HG02759 (cell line): ENCODE data around the gene LAMA4.

Experiments
- ATAC-seq: cut with Tn5 transposase; IDR thresholded peaks from one replicate; pipeline ENCODE4 v1.9.1; 2021; ENCODE audit warnings: mild to moderate bottlenecking, moderate library complexity; ENCODE audit not compliant: unreplicated experiment

LAMA4 gene, protein sequence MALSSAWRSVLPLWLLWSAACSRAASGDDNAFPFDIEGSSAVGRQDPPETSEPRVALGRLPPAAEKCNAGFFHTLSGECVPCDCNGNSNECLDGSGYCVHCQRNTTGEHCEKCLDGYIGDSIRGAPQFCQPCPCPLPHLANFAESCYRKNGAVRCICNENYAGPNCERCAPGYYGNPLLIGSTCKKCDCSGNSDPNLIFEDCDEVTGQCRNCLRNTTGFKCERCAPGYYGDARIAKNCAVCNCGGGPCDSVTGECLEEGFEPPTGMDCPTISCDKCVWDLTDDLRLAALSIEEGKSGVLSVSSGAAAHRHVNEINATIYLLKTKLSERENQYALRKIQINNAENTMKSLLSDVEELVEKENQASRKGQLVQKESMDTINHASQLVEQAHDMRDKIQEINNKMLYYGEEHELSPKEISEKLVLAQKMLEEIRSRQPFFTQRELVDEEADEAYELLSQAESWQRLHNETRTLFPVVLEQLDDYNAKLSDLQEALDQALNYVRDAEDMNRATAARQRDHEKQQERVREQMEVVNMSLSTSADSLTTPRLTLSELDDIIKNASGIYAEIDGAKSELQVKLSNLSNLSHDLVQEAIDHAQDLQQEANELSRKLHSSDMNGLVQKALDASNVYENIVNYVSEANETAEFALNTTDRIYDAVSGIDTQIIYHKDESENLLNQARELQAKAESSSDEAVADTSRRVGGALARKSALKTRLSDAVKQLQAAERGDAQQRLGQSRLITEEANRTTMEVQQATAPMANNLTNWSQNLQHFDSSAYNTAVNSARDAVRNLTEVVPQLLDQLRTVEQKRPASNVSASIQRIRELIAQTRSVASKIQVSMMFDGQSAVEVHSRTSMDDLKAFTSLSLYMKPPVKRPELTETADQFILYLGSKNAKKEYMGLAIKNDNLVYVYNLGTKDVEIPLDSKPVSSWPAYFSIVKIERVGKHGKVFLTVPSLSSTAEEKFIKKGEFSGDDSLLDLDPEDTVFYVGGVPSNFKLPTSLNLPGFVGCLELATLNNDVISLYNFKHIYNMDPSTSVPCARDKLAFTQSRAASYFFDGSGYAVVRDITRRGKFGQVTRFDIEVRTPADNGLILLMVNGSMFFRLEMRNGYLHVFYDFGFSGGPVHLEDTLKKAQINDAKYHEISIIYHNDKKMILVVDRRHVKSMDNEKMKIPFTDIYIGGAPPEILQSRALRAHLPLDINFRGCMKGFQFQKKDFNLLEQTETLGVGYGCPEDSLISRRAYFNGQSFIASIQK (N-terminal part only)

DNA sequence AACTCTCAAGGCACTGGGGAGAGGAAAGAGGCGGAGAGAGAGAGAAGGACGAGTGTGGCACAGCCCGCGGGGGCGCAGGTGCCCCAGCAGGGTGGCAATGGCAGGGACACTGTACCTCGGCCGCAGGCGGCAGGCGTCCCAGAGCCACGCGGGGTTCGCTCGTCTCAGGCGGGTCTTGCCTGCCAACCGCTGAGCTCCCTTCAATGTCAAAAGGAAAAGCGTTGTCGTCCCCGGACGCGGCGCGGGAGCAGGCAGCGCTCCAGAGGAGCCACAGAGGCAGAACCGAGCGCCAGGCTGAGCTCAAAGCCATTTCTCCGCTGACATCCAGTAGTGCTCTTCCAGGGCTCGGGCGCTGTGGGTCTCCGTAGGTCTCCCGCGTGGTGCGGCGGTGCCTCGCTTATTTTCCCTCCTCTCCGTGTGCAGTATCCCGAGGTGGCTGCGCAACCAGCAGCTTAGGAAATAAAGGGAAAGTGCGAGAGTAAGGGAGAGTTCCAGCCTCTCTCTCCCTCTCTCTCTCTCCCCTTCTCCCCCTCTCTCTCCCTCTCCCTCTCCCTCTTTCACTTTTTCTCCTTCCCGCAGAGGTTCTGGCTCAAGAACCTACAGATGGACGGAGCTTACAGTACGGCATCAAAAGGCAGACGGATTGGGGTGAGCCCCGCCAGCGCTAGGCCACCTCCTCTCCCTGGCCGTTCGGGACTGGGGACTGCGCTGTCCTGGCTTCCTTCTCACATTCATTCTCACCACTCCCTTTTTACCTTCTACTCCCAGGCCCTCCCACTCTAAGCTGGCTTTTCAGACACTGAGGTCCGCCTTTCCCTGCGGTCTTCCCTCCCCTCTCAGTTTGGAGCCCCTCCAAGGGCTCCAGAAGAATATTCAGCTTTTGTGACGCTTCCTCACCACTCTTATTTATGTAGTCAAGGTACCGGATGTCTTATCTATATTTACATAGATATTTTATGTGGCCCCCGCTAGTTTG lies at the start of gene LAMA4:
Gene LAMA4, minus strand, starts transcription at position 727 of the 976 bp plus-strand sequence. Its CDS starts 417 bp downstream, at position 310.
- no peak for ATAC-seq

DNA sequence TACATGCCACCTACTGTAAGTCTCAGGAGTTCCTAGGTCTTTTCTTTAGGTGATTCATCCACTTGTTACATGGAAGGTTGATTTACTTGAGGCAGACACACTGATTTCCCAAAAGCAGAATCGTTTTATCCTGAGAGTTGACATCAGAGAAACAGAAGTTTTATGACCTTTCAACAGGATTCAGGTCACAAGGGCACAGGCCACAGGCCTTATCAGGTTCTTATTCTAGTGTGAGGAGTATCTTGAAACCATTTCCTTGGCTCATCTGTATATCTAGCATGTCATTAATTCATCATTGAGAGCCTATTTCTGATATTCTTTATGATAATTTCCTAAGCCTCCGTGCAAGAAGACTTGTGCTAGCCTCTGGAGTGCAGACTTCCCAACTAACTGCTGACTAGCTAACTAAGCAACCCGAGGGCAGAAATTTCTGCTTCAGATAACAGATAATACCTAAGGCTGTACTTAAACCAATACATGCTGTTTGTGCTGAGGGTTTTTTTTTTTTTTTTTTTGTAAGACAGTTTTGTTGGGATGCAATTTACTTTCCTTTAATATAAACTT lies 47.9 kb upstream of the LAMA4 start:
- ATAC-seq: no peak

DNA sequence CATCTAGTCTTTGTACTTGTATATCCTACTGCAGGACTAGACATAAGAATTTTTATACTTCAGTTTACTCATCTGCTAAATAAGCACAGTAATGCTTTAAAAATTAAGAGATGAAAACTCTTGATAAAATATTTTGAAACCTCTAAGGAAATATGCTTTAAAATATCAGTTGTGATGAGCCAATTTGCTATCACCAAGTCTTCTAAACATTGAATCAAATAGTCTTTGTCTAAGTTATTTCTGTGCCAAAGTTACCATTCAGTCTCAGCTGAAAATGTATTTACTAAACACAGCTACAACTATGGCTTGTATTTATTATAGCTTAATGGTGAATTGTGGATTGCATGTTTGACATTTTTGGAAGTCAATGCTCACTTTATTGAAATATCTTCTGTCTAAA lies 46.5 kb upstream of the LAMA4 start:
- ATAC-seq: no peak

DNA sequence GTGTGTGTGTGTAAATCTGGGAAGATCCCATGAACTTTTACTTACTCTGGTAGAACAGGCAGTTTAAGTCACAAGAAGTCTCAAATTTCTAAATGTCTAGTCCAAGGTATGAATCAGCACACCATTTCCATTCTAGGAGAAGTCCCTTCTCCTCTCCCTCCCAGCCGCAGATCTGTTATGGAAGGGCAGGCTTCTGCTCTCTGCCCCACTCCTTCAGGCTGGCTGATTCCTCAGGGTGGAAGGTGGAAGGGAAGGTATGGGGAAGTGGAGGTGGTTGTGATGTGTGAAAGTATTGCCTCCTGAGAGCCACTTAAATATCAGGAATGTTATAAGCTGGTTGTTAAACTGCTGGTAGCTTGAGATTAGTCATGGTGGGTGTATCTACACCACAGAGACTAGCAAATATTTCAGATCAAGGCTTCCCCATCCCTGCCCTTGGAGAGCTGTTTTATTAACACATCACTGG lies 44.5 kb upstream of the LAMA4 start:
- no peak for ATAC-seq

DNA sequence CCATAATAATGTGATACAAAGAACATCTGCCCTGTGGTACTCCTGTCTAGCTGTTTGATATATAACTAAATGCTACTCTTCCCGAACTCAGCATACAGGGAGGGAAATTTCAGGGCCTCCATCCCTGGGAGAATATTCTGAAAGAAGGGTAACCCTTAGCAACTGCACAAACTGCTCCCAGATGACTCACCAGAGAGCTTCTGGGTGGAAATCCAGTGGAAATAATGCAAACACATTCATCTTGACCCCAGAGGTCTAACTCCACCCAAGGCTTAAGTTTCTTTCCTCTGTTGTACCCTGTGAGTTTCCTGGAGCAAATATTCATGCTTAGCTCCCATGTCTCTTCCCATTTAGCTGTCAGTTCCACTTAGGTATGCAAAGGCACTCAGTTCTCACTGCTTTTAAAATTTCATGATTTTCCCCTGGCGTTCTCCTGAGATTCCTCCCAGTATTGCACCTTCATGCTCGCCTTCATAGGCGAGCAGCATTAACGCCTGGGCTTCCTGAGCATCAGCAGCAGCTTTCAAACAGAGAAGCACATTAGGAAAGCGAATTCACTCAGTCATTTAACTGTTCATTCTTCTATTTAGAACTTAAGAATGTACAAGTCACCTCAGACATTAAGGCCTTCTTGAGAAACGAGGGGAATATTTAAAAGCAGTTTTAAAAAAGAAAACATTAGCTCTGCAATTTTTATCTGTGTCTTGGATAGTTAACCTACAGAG lies 43.8 kb upstream of the LAMA4 start:
- no peak for ATAC-seq

DNA sequence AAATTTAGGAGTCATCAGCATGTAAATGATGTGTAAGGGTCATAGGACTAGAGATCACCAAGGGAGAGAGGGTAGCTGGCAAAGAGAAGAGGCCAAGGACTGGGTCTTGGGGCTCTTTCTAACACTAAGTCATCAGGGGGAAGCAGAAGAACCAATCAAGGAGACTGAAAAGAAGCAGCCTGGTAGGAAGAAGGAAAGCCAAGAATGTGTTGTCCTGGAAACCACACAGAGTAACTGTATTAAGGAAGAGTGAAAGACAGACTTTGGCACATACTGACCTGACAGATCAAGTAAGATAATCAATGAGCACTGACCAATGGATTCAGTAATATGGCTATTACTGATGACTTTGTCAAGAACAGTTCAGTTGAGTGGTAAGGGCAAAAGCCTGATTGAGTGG lies 42.3 kb upstream of the LAMA4 start:
- no peak for ATAC-seq

DNA sequence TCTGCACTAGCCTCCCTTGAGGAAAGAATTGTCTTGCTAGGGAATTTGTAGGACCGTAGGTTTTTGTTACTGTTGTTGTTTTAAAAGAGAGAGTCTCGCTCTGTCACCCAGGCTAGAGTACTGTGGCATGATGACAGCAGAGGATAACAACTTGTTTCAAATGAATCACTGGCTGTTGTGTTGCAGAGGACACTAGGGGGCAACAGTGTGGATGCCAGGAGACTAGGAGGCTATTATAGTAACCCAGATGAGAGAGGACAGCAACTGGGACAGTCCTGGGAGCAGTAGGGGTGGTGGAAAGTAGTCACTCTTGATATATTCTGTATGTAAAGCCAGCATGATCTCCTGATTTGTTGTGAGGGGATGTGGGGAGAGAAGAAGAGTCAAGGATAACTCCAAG lies 41.8 kb upstream of the LAMA4 start:
- peak; percentile 82 for ATAC-seq

DNA sequence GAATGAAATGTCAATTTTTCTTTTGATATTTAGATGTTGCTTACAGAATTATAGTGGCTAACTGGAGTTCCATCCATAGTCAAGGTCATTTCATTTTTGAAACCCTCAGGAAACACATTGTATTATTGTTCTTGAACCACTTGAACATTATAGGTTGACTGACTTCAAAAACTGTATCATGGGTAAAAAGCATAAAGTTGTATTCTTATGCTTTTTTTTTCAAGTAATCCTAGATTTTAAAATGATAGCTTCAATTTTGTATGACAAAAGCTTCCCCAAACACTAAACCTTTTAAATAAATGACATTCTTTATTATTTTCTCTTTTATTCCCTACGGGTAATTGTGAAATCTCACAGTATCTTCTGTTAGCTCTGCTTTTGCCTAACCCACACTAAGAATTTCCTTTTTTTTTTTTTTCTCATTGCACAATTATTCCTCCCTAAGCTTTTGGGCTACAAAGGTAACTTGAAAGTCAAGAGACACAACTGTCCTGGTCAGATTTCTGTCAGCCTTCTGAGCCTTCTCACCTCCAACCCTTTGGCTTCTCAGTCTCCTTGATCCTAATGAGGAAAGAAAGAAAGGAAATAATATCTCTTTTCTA lies 36.9 kb upstream of the LAMA4 start:
- no peak for ATAC-seq

DNA sequence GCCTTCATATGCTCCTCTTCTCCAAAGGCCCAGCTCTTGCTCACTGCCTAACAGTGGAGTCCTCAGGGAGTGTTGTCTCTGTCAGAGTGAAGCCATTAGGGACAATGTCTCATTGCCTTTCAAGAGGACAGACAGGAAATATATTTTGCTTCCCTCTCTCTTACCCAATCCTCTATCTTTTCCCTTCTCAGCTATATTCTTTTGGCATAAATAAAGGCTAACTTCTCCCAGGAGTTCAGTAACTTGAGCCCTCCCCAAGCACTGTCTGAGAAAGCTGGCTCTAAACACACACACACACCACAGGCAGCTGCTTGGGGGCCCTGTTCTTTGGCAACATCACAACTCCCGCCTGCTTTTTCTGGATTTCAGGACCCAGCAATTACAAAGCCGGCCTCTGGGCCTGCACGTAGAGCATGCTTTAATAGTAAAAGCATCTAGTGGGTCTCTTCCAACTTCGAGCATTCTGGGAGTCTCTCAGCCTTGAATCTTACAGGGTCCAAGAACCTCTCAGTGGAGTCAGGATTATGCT lies 34.7 kb upstream of the LAMA4 start:
- no peak for ATAC-seq

DNA sequence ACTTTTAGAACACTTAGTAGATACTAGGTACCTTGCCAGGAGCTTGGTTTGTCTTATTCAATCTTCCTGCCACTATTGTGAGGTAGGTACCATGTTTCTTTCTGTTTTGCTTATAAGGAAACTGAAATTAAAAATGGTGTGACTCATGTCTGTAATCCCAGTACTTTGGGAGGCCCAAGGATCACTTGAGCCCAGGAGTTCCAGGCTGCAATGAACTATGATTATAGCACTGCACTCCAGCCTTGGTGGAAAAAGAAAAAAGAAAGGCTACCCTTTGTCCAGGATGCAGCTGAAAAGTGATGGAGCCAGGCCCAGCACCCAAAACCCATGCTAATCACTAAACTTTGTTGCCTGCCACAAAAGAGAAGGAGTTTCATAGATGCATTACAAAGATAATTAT lies 34.1 kb upstream of the LAMA4 start:
- no peak for ATAC-seq

DNA sequence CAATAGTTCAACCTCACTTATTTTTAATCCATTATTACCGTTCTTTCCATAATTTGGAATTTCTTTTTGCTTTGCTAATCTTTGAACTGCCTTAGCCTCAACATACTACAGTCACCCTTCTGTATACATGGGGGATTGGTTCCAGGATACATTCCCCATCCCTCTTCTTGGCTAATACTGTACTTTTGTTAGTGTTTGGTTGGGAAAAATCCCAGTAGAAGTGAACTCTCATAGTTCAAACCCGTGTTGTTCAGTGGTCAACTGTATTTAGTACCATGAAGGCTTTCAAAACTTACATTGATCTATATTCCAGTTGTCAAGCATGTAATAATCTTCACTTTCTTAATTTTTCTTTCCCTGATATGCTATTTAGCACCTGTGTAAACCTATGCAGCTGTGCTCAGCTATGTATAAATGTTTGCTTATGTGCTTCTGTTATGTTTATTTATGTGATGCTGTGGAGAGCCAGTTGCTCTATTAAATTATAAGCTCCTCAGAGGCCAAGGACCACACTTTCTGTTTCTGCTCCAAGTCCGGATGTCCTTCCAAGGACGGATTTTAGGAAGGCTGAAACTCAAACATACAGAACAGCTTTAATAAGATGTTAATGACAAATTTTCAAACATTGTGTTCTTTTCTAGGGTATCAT lies 33.3 kb upstream of the LAMA4 start:
- ATAC-seq: no peak

DNA sequence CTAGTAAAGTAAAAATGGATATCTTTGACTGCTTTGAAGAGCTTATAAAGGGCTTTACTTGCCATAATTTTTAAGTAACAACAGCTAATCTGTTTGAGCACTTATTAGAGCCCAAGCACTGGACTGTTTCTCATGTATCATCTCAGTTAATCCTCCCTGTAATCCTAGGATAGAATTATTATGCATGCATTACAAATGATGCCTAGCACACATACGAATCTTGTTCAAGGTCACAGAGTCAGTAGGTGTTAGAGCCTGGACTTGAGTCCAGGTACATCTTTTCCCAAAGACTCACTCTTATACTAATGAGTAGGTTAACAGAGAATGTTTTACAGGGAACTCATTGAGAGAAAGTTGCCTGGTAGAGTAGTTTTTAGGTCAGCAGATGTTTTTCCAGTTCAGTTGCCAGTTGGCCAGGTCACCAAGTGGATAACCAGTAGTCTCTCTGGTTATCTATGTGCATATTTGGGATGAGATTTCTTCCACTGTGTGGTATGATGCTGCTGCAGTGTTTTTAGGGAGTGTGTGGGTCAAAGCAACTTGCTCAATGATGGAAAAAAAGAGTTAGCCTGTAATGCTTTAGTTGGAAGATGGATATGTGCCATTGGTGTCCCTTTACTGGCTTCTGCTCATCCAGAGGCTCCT lies 32.3 kb upstream of the LAMA4 start:
- ATAC-seq: no peak

DNA sequence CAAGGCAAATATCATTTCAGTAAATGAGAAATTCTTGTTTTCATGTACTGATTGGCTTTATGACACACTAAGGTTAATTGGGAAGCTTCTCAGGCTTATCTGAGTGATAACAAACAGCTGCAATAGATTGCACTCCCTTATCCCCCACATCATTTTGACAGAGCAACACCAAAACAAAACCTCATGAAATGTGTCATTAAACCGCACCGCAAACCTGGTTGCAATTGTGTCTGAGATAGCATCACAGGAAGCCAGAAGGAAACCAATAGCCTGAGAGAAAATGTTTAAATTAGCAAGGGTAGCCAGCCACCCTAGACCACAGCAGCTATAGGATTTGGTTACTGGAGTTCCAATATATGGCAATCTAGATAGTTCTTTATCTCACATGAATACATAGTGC lies 31.6 kb upstream of the LAMA4 start:
- ATAC-seq: peak; percentile 92

DNA sequence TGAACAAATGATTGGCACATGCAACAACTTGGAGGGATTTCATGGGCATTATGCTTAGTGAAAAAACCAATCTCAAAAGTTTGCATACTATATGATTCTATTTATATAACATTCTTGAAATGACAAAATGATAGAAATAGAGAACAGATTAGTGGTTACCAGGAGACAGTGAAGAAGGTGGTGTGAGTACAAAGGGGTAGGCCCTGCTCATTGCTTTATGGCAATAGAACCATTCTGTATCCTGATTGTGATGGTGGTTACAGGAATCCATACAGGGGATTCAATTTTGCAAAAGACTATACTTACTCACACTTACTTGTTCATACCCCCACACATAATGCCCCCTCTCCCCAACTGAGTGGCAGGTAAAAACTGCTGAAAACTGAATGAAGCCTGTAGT lies 30.2 kb upstream of the LAMA4 start:
- ATAC-seq: no peak

DNA sequence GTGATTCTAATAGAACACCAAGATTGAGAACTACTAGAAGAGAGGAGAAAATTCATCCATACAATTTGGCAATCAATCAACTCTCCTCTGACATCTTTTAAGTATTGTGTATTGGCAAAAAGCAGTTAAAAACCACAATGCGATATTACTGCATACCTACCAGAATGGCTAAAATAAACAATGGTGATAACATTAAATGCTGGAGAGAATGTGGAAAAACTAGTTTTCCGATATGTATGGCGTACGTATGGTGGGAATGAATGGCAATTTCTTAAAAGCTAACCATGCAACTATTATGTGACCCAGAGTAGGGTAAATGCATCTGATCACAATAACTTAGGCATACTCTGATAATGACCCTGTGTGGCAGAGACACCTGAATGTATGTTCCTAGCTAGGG lies 29.3 kb upstream of the LAMA4 start:
- ATAC-seq: no peak

DNA sequence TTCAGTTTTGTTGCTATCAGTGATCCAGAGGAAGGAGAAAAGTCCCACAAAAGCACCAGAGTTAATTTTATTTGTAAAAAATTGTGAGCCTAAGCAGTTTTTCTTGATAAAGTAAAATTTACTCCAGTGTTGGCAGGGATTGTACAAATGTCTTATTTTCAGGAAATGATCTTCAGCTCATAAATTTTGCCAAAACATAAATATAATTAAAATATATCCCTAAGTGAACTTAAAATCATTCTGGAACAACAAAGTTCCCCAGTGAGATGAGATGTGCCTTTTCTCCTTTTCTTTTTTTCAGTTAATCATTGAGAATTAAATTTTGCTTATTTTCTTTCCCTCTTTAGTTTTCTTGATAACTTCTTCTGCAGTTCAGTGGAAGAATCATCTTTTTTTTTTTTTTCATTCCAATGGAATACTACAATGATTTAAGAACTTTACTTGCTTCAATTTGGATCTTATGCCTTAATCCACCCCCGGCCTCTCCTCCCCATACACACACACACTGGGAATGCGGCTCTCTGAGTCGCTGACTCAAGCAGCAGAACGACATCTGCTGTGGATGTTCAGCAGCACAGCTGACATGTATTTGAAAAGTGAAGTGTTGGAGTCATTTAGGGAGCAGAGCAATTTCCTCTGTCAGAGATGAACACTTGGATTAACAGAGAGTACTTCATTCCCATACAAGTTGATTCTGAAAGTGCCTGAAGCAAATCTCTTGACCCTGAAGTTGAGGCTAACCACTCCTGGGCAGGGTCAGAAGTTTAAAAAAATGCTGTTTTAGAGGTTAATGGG lies 27.7 kb upstream of the LAMA4 start:
- ATAC-seq: no peak
